ENCODE results near the gene AMIGO3. TPM values are rescaled to one million over a fixed set of nuclear protein-coding genes. Genes with fewer than 3 reads are reported as not detected.
A peak's percentile ranks its signal among the peaks of the same experiment; 100 is the strongest.

AMIGO3 gene
- polyA plus RNA-seq, 6 donors from 2014 or later = 0.30 to 0.77 TPM; not detected in 4

DNA sequence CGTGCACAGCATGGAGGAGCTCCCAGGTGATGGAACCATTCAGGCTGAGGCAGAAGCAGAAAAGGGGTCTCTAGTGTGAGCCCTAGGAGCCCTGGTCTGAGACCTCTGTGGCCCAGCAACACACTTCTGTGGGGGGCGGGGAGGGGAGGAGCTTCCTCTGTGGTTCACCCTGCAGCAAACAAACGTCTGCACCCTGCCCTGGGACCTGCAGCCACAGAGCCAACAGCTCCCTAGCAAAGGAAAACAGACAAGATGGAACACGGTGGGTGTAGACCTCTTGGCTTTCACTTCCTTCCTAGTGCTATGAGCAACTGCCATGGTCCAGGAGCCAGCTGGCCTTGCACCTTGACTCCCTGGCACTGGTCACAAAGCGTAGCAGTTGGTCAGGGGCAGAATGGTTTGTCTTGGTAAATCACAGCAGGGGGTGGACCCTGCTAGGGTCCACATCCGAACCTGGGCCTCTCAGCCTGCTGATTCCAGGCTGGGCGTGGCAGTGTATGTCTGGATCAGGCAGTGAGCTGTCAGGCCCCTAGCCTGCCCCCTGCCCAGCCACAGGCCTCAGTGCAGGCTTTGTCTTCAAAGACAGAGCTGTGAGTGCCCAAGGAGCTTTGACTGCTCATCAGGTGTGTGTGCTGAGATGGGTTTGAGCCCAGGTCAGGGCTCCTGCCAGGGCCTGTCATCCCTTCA is 6.7 kb downstream of the AMIGO3 start:
- peaks cover 3 to 8% (median 7%) of the 10 kb centered on the region in 3 donors for H3K4me1 Mint-ChIP-seq
- no peak overlapping the region for H3K27ac Mint-ChIP-seq
- ATAC-seq (ENCODE audit: low read depth in 2 of 2) (no peak), DNase-seq (no peak)
- H3K27me3 Mint-ChIP-seq = no peaks in the 10 kb centered on the region
- no peaks in the 10 kb centered on the region for H3K36me3 Mint-ChIP-seq
- H3K9me3 Mint-ChIP-seq = no peaks in the 10 kb centered on the region
- no peak overlapping the region for H3K4me3 Mint-ChIP-seq

DNA sequence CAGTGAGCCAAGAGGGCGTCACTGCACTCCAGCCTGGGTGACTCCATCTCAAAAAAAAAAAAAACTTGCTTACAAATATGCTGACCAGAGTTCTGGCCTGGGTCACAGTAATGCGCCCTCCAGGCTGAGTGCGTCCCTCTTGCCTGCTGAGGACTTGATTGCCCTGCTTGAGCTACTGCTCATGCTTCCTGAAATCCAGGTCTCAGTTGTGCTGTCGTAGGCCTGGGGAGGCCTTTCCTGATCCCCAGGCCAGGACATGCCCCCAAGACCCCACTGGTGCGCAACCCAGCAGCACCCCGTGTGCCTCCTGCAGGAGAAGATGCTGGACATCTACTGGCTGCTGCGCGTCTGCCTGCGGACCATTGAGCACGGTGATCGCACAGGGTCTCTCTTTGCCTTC is 7.3 kb downstream of the AMIGO3 start:
- no peak for DNase-seq
- H3K4me1 Mint-ChIP-seq = peaks cover 3 to 11% (median 6%) of the 10 kb centered on the region in 3 donors
- peak overlapping the region in 1 of 6 donors; percentile 49 for H3K27ac Mint-ChIP-seq
- no peaks in the 10 kb centered on the region for H3K9me3 Mint-ChIP-seq
- ATAC-seq (ENCODE audit: low read depth in 2 of 2) = no peak
- no peaks in the 10 kb centered on the region for H3K27me3 Mint-ChIP-seq
- H3K4me3 Mint-ChIP-seq = no peak overlapping the region
- H3K36me3 Mint-ChIP-seq = no peaks in the 10 kb centered on the region

GRCh38 chr3:49711489-49711888 is 8.0 kb downstream of the AMIGO3 start:
- Mint-ChIP-seq H3K27me3 (no peaks in the 10 kb centered on the region), H3K4me3 (no peak overlapping the region), H3K9me3 (no peaks in the 10 kb centered on the region), H3K4me1 (peaks cover 3 to 11% (median 6%) of the 10 kb centered on the region in 3 donors), H3K27ac (peak overlapping the region in 1 of 6 donors; percentile 32), H3K36me3 (no peaks in the 10 kb centered on the region)
- ATAC-seq (ENCODE audit: low read depth in 2 of 2) = no peak
- DNase-seq = no peak

DNA sequence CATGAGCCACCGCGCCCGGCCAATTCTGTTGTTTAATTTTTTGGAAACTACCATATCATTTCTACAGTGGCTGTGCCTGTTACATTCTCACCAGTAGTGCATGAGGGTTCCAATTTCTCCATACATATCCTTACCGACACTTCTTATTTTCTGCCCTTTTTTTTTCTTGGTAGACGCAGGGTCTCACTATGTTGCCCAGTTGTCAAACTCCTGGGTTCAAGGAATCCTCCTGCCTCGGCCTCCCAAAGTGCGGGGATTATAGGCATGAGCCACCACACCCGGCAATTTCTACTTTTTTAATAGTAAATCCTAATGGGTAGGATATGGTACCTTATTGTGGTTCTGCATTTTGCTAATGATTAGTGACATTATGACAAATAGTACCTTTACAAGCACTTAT is 9.6 kb downstream of the AMIGO3 start:
- Mint-ChIP-seq H3K4me3 (no peak overlapping the region), H3K4me1 (peaks cover 3 to 11% (median 6%) of the 10 kb centered on the region in 3 donors), H3K27me3 (no peaks in the 10 kb centered on the region), H3K9me3 (no peaks in the 10 kb centered on the region), H3K36me3 (no peaks in the 10 kb centered on the region), H3K27ac (peak overlapping the region in 2 of 6 donors; percentile 31 to 90)
- ATAC-seq (ENCODE audit: low read depth in 2 of 2) (no peak), DNase-seq (no peak)

DNA sequence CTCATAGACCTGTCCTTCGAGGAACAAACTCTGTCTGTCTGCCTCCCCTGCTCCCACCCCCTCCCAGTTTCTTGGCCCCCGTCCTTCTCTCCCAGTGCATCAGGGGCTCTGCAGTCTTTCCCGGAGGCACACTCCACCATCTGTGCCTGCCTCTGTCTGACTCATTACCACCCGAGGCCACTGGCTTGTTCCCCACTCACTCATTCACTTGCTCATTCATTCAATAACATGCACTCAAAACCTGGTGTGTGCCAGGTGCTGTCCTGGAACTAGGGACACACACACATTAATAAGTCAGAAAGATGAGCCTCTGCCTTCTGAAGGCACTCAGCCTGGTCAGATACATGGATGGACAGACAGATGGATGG is 12.4 kb downstream of the AMIGO3 start:
- Mint-ChIP-seq H3K36me3 (no peaks in the 10 kb centered on the region), H3K27me3 (no peaks in the 10 kb centered on the region), H3K4me3 (no peak overlapping the region), H3K4me1 (peaks cover 3 to 16% (median 14%) of the 10 kb centered on the region in 3 donors), H3K9me3 (no peaks in the 10 kb centered on the region), H3K27ac (peak overlapping the region in 4 of 6 donors; percentile 13 to 91 (median 64))
- no peak for ATAC-seq (ENCODE audit: low read depth in 2 of 2)
- DNase-seq = no peak

GRCh38 chr3:49706456-49707112 is 12.9 kb downstream of the AMIGO3 start:
- H3K4me3 Mint-ChIP-seq = no peak overlapping the region
- peak overlapping the region in 1 of 6 donors; percentile 64 for H3K27ac Mint-ChIP-seq
- no peaks in the 10 kb centered on the region for H3K27me3 Mint-ChIP-seq
- no peaks in the 10 kb centered on the region for H3K9me3 Mint-ChIP-seq
- H3K36me3 Mint-ChIP-seq = no peaks in the 10 kb centered on the region
- no peak for DNase-seq
- peaks cover under 1 to 16% (median 14%) of the 10 kb centered on the region in 3 donors for H3K4me1 Mint-ChIP-seq
- no peak for ATAC-seq (ENCODE audit: low read depth in 2 of 2)

DNA sequence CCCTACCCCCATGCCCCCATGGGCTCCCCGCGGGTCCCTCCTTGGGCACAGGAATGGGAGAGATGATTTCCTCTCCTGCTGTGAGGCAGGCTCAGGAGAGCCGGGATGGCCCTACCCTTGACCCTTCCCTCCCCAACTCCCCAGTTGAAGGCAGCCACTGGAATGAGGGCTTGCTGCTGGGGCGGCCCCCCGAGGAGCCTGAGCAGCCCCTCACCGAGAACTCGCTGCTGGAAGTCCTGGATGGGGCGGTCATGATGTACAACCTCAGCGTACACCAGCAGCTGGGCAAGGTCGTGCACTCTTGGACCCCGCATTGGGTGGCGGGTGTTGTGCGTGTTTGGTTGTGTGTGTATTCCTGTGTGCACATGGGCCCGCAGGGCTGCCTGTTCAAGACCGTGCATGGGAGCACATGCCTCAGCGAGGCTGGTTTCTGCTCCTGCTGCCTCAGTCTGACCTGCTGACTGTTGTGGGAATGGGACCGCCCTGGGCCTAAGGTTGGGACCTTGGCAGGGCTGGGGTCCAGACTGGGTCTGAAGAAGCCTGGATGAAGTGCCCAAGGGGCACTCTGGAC is 14.0 kb downstream of the AMIGO3 start:
- H3K27ac Mint-ChIP-seq = no peak overlapping the region
- no peaks in the 10 kb centered on the region for H3K27me3 Mint-ChIP-seq
- no peak for ATAC-seq (ENCODE audit: low read depth in 2 of 2)
- DNase-seq = no peak
- H3K9me3 Mint-ChIP-seq = no peaks in the 10 kb centered on the region
- H3K4me1 Mint-ChIP-seq = peaks cover 0 to 14% (median 12%) of the 10 kb centered on the region in 3 donors
- no peaks in the 10 kb centered on the region for H3K36me3 Mint-ChIP-seq
- no peak overlapping the region for H3K4me3 Mint-ChIP-seq

DNA sequence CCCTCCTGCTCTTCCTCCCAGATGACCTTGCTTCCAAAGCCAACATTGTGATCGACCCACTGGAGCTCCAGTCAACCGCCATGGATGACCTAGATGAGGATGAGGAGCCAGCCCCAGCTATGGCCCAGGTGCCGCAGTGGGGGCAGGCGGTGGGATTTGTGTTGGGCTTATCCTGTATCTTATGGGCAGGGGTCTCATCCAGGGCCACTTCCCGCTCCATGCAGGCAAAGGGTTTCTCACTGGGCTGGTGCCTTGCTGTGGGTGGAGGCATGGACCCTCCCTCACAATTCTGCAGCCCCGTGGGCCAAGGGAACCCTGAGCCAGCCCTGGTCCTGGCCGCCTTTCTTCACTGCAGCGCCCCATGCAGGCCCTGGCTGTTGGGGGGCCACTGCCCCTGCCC is 14.9 kb downstream of the AMIGO3 start:
- H3K9me3 Mint-ChIP-seq = no peaks in the 10 kb centered on the region
- H3K36me3 Mint-ChIP-seq = no peaks in the 10 kb centered on the region
- H3K4me3 Mint-ChIP-seq = no peak overlapping the region
- ATAC-seq (ENCODE audit: low read depth in 2 of 2) = no peak
- no peak for DNase-seq
- H3K27me3 Mint-ChIP-seq = no peaks in the 10 kb centered on the region
- peaks cover 0 to 14% (median 12%) of the 10 kb centered on the region in 3 donors for H3K4me1 Mint-ChIP-seq
- H3K27ac Mint-ChIP-seq = no peak overlapping the region

DNA sequence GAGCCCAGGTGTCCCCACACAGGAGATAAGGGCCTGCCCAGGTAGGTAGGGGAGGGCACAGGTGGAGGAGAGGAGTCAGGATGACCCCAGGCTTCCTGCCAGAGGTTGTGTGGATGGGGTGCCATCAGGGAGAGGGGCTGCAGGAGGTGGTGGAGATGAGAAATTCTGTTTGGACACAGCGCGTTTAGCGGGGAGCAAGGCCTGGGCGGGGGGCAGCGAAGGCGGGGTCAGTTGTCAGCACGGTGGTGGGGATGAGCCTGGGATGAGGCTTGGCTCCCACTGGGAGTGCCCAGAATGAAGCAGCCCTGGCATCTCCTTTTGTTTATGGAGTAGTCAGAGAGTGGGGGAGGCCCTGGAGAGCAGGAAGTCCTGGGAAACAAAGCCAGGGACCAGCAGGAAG is 15.5 kb downstream of the AMIGO3 start:
- DNase-seq (no peak), ATAC-seq (ENCODE audit: low read depth in 2 of 2) (no peak)
- Mint-ChIP-seq H3K9me3 (no peaks in the 10 kb centered on the region), H3K36me3 (no peaks in the 10 kb centered on the region), H3K4me1 (peaks cover 0 to 14% (median 12%) of the 10 kb centered on the region in 3 donors), H3K27ac (peak overlapping the region in 1 of 6 donors; percentile 67), H3K27me3 (no peaks in the 10 kb centered on the region), H3K4me3 (peak overlapping the region in 1 of 8 donors; percentile 60)

DNA sequence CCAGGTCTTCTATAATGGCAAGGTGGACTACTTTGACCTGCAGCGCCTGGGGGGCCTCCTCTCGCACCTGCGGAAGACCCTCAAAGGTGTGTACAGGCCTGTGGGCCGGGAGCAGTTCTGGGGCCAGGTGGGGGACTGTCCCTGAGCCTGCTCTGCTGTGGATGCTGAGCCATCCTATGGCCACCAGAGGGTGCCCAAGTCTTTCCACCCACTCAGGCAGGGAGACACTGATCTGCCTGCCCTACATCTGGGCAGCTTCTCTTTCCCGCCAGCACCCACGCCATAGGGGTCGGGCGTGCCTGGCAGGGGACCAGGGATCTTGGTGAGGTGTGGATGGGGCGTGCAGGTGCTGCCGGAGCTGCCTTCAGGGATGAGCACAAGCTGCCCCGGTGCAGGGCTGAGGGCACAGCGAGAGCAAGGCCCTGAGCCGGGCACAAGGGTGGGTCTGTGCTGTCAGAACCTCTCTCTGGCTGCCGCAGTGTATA is 16.0 kb downstream of the AMIGO3 start:
- DNase-seq = peak; percentile 65
- Mint-ChIP-seq H3K4me1 (peaks cover 0 to 14% (median 12%) of the 10 kb centered on the region in 3 donors), H3K4me3 (peak overlapping the region in 1 of 8 donors; percentile 15), H3K36me3 (no peaks in the 10 kb centered on the region), H3K9me3 (no peaks in the 10 kb centered on the region), H3K27me3 (no peaks in the 10 kb centered on the region), H3K27ac (peak overlapping the region in 2 of 6 donors; percentile 24 to 68)
- ATAC-seq (ENCODE audit: low read depth in 2 of 2) = peak; percentile 98

DNA sequence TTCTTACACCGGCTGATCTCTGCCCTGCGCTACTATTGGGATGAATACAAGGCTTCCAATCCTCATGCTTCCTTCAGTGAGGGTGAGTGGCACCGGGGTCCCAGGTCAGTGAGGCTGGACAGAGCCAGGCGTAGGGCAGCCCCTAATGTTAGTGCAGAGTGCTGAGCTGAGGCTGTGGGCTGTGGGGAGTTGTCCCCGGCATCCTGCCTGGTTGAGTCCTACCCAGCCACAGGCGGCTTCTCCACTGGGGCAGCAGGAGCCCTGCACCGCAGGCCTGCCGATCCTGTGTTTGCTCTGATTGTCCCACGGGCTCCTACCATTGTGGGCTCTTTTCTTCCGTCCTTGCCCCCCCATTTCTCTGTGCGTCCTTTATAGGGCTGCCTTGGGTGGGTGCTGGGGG is 16.8 kb downstream of the AMIGO3 start:
- no peak for ATAC-seq (ENCODE audit: low read depth in 2 of 2)
- no peaks in the 10 kb centered on the region for H3K36me3 Mint-ChIP-seq

GRCh38 chr3:49701388-49702077 is 18.0 kb downstream of the AMIGO3 start:
- Mint-ChIP-seq H3K9me3 (no peaks in the 10 kb centered on the region), H3K4me1 (peaks cover 0 to 9% (median 8%) of the 10 kb centered on the region in 3 donors), H3K27me3 (no peaks in the 10 kb centered on the region), H3K27ac (peak overlapping the region in 1 of 6 donors; percentile 59), H3K4me3 (no peak overlapping the region), H3K36me3 (no peaks in the 10 kb centered on the region)
- ATAC-seq (ENCODE audit: low read depth in 2 of 2) (no peak), DNase-seq (no peak)

More for the DNA sequence above, 16.8 kb downstream of the AMIGO3 start:
- DNase-seq = no peak
- no peak overlapping the region for H3K4me3 Mint-ChIP-seq
- peaks cover 0 to 11% (median 10%) of the 10 kb centered on the region in 3 donors for H3K4me1 Mint-ChIP-seq
- no peak overlapping the region for H3K27ac Mint-ChIP-seq
- H3K27me3 Mint-ChIP-seq = no peaks in the 10 kb centered on the region
- no peaks in the 10 kb centered on the region for H3K9me3 Mint-ChIP-seq

GRCh38 chr3:49700453-49701128 is 18.9 kb downstream of the AMIGO3 start:
- DNase-seq = no peak
- no peaks in the 10 kb centered on the region for H3K9me3 Mint-ChIP-seq
- no peak overlapping the region for H3K27ac Mint-ChIP-seq
- H3K4me1 Mint-ChIP-seq = peaks cover 0 to 9% (median 8%) of the 10 kb centered on the region in 3 donors
- no peak for ATAC-seq (ENCODE audit: low read depth in 2 of 2)
- H3K27me3 Mint-ChIP-seq = no peaks in the 10 kb centered on the region
- no peaks in the 10 kb centered on the region for H3K36me3 Mint-ChIP-seq
- no peak overlapping the region for H3K4me3 Mint-ChIP-seq

Data from naive B cell (primary cell).